ENCODE data around the gene FAM83F.
A peak's percentile ranks its signal among the peaks of the same experiment; 100 is the strongest.
"Not testable (repeated sequence)": the region's sequence is repeated elsewhere in the genome, so short reads cannot be mapped to it uniquely, and the experiment has no call there.

FAM83F gene

DNA sequence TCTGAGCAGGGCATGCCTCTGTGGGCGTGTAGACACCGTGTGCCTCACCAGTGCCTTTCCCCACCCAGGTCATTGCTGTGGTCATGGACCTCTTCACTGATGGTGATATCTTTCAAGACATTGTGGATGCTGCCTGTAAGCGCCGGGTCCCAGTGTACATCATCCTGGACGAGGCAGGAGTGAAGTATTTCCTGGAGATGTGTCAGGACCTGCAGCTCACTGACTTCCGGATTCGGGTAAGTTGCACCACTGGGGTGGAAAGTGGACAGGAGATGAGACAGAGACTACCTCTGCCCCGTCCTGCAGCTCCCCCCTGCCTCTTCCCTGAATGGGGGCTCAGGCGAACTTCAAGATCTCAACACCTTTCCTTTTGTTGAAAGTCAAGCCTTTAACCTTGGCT is 24.3 kb downstream of the FAM83F start:
- no peak for FAIRE-seq

DNA sequence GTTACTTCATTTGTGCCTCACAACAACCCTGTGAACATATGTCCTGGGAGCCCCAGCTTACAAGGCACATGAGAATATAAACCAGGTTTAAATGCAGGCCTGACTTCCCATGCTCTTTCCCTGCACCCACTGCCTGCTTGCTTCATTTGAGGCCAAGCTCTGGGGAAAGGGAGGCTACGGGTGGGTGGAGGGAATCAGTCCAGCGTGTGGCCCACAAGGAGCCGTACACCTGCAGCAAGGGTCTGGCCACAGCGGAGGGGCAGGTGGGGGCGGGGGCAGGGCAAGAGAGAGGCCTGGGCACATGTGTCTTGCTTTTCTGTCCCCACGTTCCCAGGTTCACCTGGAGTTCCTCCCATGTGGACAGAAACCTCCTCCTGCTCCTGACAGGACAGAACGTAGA is 26.2 kb downstream of the FAM83F start:
- FAIRE-seq, result no peak

DNA sequence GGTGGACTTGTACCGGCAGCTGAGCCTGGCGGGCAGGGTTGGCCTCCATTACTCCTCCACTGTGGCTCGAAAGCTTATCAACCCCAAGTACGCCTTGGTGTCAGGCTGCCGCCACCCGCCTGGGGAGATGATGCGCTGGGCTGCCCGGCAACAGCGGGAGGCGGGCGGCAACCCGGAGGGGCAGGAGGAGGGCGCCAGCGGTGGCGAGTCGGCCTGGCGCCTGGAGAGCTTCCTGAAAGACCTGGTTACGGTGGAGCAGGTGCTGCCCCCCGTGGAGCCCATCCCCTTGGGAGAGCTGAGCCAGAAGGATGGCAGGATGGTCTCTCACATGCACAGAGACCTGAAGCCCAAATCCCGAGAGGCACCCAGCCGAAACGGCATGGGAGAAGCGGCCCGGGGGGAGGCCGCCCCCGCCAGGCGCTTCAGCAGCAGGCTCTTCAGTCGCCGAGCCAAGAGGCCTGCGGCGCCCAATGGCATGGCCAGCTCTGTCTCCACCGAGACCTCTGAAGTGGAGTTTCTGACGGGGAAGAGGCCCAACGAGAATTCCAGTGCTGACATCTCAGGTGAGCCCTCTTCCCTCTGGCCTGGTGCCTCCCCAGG is 26.7 kb downstream of the FAM83F start:
- no peak for FAIRE-seq

DNA sequence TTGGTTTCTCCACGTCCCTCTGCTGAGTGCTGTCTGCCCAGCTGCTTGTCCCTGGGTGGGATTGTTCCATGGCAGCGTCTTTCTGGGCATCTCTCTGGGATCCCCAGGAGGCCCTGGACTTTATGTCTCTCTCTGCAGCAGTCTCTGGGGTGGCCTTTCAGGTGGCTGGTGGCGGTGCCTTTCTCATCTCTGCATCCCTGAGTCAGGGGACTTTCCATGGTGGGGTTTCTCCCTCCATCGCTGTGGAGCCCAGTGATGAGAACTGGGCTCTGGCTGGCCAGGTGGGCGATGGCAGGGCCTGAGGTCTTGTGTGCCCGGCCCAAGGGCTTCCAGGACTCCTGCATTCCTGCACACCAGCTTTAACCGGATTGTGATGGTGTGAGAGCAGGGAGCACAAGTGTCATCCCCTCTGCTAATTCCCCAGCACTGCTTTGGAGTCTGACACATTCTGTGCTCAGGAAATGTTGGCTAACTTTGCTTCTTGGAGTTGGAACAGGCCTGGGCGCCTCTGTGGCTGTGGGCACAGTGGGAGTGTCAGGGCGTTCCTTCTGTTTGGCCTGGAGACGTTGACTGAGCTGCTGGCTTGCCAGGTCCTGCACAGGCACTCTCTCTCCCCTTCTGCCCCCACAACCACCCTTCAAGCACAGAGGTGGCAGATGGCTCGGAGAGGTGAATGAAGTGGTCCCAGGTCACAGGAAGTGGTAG is 27.9 kb downstream of the FAM83F start:
- no peak for FAIRE-seq

DNA sequence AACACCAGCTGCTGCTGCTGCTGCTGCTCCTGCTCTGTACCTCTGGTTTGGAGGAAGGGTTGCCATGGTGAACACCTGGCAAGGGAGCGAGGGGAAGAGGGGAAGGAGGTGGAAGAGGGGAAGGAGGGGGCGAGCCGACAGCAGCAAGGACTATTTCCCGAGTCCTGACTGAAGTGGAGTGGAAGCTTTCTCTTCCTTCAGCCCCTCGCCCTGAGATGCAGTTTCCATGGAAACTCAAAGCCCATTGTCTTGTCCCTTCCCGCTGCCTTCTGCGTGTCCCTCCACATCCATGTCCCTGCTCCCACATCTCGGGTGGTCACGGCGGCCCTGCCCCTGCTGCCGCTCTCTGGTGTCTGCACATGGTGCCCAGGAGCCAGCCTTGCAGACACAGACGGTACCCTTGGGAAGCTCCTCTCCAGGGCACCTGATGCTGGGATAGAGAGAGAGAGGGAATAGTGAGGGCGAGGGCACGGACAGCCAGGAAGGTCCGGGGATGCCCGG is 28.6 kb downstream of the FAM83F start:
- no peak for FAIRE-seq

DNA sequence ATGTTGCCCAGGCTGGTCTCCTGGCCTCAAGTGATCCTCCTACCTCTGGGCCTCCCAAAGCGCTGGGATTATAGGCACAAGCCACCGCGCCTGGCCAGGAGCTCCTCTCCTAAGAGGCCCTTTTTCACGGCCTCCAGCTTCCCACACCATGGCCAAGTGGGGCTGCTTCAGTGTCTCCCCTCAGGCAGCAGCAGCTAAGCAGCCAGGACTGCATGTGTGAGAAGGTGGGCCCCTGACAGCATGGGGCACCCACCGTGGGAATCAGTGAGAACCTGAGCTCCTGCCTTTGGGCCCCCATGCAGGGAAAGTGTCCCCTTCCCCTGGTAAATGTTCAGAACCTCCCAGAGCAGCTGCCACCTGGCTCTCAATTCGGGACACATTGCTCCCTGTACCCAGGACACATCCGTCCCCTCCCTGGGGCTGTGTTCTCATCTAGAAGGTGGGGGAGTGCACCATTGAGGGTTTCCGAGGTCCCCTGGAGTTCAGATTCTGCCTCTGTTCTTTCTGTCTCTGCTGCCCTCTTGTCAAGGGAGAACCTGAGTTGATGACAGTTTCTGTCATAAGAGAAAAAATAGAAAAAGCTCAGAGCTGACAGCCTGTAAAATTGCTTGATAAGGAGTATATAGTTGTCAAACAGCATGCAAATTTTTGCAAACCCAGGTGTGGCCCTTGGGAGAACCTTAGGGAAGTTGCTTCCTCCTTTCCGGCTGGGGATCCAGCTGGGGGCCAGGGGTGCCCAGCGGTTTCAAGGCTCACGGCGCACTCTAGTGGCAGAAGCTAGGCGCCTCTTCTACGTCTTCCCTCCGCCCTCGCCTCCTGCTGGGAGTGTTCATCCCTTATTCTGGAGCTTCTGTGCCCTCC is 29.7 kb downstream of the FAM83F start:
- no peak for FAIRE-seq

DNA sequence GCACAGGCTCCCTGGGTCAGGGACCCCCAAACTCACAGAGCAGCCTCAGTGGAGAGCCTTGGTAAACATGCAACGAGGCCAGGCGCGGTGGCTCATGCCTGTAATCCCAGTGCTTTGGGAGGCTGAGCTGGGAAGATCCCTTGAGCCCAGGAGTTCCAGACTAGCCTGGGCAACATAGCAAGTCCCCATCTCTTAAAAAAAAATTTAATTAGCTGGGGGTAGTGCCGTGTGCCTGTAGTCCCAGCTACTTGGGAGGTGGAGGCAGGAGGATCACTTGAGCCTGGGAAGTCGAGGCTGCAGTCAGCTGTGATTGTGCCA is 30.3 kb downstream of the FAM83F start:
- not testable (repeated sequence) for FAIRE-seq

DNA sequence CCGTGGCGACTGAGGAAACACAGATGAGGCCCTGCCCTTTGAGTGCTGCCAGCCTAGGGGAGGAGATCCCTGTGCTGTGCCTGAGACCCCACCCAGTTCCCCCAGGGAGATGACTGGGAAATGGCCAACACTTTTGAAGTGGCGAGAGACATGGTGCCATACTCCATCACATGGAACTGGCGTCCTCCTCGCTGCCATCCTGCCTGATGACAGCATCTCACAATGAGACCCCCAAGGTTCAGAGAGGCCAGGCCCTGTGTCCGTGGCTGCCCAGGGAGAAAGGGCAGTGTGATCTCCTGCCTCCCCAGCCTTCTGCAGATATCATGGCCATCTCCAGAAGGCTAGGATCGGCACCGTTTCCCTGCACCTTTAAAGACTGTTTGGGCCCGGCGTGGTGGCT is 31.1 kb downstream of the FAM83F start:
- FAIRE-seq, result no peak

DNA sequence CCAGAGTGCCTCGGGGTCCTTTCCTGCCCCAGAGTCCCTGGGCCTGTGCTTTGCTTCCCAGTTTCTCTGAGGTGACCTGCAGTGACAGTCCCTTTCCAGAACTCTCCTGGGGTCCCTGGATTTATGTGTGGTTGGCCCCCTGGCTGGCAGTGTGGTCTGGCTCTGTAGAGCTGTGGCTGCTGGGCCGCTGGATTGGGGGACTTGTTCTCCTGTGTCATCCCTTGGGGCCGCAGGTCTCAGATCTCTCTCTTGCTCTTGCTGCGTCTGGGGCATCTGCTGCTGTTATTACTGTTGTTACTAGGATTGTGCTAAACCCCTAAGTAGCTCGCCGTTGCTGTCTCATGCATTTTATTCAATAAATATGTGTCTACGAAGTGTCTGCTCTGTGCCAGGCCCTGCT is 31.9 kb downstream of the FAM83F start:
- FAIRE-seq, result no peak

DNA sequence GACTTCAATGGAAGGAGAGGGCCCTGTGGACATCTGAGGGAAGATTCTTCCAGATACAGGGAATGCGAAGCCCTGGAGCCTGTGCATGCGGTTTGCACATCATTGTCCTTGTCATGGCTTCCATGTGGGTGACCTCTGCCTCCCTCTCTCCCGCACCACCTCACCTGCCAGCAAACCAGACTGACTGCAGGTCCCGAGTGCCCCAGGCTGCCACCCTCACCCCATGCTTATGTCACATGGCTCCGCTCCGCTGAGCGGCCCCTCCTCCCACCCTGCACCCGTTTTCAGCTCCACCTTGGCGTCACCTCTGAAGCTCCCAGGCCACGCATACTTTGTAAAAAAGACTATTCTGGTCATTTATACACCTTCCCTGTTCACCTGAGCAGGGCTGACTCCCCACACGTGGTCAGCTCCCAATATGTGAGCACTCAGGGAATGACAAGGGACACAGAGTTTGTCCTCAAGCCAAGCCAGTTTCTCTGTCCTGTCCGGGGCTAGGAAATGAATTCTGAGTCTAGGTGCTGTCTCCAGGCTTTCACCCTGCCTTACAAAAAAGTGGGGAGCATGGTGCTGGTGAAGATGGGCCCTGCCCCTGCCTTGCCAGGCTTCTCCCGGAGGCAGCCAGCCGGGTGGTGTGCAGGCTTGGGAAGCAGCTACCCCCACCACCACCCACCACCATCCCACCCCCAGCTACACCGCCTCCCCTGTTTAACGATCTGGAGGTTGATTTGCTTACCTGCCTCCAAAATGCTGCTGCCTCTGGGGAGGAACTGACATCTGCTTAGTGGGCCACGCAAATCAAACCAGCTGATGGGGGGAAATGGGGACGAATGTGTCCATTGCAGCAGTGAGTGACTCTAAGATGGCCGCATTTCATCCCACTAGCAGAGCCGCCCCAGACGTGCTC is 32.7 kb downstream of the FAM83F start:
- FAIRE-seq, result no peak

DNA sequence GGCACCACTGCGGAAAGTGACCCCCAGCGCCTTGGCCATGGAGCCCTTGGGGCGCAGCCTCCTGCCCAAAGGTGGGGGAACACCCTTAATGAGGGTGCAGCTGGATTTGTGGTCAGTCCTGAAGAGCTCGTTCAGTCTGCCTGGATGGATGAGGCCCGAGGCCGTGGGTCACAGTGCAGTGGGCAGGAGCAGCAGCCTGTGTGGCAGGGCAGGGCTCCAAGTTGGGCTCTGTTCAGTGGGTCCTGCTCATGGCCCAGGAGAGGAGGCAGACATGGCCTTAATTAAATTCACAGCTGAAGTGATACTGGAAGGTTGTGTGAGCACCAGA is 33.3 kb downstream of the FAM83F start:
- FAIRE-seq, result no peak

DNA sequence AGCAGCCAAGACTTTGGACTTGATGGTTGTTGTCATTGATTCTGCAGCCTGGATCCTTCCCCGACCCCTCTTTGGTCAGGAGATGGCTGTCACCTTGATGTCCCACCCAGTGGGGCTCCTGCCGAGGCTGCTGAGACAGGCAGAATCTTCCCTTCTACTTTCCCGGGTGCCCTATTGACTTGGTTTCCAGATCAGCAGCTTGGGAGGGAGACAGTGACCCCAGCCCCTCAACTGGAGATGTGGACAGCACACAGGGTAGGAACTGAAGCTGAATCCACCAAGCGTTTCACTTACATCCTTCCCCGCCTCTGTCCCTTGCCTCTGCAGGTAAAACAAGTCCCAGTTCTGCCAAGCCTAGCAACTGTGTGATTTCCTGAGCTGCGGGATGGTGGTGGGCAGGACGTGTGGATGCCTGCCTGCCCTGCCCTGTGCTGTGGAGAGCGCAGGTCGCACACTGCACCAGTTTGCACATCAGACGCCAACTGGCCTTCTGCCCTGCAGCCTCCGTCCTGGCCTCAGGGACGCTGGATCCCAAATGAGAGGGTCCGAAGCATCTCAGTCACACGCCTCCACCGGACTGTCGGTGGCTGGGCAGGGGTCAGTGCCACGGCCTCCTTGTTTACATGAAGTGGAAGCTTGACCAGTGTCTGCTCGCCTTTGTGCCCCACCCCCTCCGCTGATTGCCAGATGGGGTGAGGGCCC is 34.6 kb downstream of the FAM83F start:
- no peak for FAIRE-seq

DNA sequence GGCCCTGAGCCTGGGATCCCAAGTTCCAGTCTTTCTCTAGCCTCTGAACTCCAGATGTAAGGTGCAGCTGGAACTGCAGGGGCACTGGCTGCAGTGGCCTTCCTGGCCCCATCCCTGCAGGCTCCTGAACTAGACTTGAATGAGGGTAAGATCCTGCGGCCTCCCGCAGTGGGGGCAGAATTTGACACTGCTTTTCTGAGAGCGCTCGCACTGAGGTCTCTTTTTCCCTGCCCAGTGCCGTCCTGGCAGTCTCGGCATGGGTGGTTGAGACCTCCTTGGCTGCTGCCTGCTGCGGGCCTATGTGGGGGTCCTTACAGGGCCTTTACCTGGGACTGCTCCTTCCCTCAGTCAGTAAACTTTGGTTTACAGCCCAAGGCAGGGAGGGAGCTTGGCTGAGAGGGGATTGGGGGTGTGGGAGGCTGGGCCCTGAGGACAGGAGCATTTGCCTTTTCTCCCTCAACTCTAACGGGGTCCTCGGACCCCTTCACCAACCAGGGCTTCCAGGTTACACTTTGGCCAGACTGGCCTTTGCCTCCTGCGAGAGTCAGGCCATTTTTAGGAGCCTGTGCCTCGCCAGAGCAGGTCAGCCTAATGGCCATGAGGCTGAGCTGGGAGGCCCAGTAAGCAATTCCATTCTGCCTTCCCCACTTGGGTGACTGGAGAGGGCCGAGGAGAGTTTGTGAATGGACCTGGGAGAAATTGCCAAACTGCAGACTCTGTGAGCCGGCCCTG is 35.4 kb downstream of the FAM83F start:
- FAIRE-seq, result no peak

DNA sequence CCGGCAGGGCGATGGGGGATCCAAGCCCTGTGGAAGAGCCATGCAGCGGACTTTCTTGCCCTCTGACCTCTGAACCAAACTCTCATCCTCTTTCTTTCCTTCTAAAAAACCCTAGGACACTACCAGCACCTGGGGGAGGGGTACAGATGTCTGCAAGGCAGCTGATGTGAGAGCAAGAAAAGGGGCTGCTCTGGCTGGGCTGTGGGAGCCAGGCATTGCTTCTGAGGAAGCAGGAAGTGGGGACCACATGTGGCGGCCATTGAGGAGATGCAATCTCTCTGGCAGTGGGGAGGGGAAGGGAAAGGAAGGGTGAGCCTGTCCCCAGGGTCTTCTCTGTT is 36.0 kb downstream of the FAM83F start:
- no peak for FAIRE-seq

DNA sequence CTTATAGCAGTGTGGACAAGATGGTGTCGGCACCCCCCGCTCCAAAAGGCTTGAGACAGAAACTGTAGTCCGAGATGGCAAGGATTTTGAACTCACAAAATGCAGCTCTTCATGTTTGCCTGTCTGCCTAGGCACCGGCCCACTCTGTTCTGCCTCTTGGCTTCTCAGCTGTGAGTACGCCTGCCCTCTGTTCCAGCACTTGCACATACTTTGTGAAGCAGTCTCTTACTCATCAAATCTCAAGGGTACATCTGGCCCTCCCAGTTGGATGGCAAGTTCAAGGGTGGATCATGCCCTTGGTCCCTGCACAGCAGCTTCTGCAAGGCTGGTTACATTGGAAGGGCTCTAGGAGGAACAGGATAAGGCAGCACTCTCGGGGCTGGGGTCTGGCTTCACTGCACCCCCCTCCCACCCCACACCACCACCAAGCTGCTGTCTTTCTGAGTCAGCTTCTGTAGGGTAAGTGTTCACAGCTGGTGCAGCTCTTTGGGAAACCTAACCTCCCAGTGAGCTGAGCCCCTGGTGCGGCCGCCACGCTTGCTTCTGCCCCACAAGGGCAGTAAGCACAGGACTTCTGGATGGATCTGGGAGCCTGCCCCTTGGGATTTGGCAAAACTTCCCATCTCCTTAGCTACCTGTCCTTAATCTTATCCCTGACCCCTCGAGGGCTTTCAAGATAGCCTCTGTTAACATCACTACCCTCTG is 37.2 kb downstream of the FAM83F start:
- no peak for FAIRE-seq

DNA sequence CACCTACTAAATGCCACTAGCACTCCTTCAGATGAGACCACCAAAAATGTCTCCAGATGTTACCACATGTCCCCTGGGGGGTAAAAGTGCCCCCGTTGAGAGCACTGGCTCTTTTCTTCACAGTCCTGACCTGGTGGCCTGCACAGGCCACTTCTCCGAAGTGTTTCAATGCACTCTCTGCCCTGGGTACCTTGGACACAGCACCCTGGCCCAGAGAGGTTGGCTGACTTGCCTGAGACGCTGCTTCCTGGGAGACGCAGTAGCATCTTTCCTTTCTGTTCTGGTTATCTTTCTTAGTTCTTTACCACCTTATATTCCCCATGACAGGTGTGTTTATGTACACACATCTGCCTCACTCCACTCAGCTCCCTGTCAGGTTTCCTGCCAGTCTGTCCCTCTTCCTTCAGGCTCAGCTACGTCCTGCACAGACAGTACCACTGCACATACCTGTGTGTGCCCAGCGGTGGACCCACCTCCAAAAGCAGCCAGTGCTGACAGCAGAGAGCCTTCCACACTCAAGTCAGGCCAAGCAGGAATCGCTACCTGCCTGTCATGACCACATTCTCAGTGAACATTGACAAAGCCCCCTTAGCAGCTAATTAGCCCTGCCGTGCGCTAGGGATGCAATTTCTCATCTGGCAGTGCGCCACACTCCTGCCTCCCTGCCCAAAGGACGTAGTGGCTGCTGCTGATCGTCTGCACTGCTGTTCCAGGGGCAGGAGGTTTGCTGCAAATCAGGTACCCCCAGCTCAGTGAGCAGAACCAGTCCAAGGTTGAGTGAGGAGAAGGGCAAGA is 39.0 kb downstream of the FAM83F start:
- no peak for FAIRE-seq

DNA sequence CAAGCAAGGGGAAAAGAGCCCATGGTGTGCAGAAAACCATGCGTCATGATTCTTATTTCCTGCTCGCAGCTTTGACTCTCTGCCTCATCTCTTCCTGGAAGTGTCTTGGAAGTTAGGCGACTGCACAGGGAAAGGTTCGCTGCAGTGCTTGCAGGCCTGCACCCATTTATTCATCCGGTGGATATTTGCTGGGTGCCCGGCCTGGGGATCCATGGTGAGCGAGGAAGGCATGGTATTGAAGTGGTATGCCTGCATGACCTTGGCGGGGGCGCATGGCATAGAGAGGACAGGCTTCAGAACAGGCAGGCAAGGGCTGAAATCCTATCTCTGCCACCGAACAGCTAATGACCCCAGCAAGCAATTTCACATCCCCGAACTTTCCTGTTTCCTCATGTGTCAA is 40.6 kb downstream of the FAM83F start:
- FAIRE-seq, result no peak

DNA sequence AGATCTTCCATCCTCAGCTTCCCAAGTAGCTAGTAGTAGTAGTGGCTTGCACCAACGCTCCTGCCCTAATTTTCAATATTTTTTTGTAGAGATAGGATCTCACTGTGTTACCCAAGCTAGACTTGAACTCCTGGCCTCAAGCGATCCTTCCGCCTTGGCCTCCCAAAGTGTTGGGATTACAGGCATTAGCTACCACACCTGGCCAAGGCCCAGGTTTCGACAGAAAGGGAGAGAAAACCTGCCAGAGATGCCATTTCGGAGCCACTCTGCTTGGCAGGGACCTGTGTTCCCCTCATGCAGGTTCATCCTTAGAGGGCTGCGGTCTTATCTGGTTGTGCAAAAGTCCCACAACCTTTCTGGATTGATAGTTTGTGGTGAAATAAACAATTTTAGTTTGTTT is 41.4 kb downstream of the FAM83F start:
- FAIRE-seq, result no peak

DNA sequence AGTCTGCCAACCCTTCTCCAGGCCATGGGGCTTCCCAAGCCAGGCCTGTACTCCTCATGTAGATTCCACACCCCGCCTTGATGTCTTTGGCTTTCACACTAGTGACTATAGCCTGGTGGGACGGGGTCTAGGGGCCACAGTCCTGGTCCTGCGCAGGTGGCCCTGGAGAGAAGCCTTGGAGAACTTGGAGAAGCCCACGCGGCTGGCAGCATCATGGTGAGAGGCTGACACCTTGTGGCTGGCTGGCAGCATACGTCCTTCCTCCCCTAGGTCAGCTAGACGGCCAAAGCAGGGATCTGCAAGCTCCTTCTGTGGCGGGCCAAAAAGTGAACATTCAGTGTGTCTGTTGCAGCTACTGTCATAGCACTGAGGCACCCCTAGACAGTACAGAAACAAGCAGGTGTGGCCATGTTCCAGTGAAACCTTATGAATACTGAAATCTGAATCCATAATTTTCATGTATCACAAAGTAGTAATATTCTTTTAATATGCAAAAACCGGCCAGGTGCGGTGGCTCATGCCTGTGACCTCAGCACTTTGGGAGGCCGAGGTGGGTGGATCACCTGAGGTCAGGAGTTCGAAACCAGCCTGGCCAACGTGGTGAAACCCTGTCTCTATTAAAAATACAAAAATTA is 42.0 kb downstream of the FAM83F start:
- peak; percentile 85 for FAIRE-seq

DNA sequence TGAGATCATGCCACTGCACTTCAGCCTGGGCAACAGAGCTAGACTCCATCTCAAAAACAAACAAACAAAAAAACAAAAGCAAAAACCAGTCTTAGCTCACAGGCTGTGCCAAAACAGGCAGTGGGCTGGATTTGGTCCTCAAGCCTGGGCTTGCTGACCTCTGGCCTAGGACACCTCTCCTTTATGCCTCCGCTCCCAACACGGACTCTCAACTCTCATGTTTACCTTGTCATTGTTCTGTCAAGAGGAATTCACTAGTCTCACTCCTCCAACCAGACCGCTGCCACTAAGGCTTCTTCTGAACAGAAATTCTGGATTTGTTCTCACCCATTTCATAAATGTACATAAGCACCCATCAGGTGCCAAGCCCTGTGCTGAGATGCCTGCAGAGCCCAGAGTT is 42.6 kb downstream of the FAM83F start:
- no peak for FAIRE-seq

All from G401.6 (cell line).